Dorsolateral prefrontal cortex (tissue), 118 donors: ENCODE measurements around the gene OR5V1. TPM values are rescaled to one million over a fixed set of nuclear protein-coding genes. Genes with fewer than 3 reads are reported as not detected.

ENCODE experiments used
- total RNA-seq, 120 experiments: library from RNA; stranded (reverse); gene quantifications; one replicate each; pipeline versions ENCODE4 v1.2.3 to v1.2.4, GENCODE V29; 2022

Gene OR5V1
- total RNA-seq, 120 experiments from 2014 or later, result not detected

Other genes starting within 250 kb of the OR5V1 start
- gene OR2J2, start 198.0 kb downstream of the OR5V1 start, total RNA-seq, result under 1 TPM in 2 of 120 experiments, not detected in 118; 0.21 to 0.41 TPM
- under 1 TPM in 3 of 120 experiments, not detected in 117; 0.07 to 0.08 (median 0.08) TPM for gene OR14J1, start 67.2 kb downstream of the OR5V1 start, total RNA-seq
- gene OR12D3, start 6.4 kb upstream of the OR5V1 start, total RNA-seq, result not detected
- gene OR12D2, start 26.8 kb upstream of the OR5V1 start, total RNA-seq, result not detected
- under 1 TPM in 1 of 120 experiments, not detected in 119; 0.36 TPM for gene OR12D1, start 46.1 kb upstream of the OR5V1 start, total RNA-seq
- gene OR10C1, start 70.4 kb upstream of the OR5V1 start, total RNA-seq, result not detected
- gene OR11A1, start 88.2 kb upstream of the OR5V1 start, total RNA-seq, result not detected
- gene OR2H1, start 88.3 kb upstream of the OR5V1 start, total RNA-seq, result not detected
- gene MAS1L, start 119.1 kb upstream of the OR5V1 start, total RNA-seq, result not detected
- 1 to 10 TPM in 2 of 120 experiments, under 1 TPM in 10, not detected in 108; 0.44 to 2.6 (median 0.61) TPM for gene UBD, start 190.9 kb upstream of the OR5V1 start, total RNA-seq
- gene OR2H2, start 216.3 kb upstream of the OR5V1 start, total RNA-seq, result not detected